Natural killer cell (primary cell): ENCODE results near the gene CYP2R1. TPM values are rescaled to one million over a fixed set of nuclear protein-coding genes. Genes with fewer than 3 reads are reported as not detected.

Experiments
- ATAC-seq, 3 donors: fragments of 150-1000 bp in 2 of 3; fragments of 200-7000 bp in 1 of 3; cut with Tn5 transposase; 1 replicate in 1 of 3; 2 replicates in 2 of 3; pipeline ENCODE4 v1.10.0; 2021; ENCODE audit warnings: mild to moderate bottlenecking in 2 of 3, moderate library complexity in 2 of 3
- DNase-seq, 2 donors: peaks; one replicate each; pipeline versions ENCODE4 v3.0.0 to v3.0.0-alpha.2; 2013 to 2021; ENCODE audit warnings: mixed read lengths in 1 of 2
- H3K27ac ChIP-seq: one replicate; pipeline ENCODE4 v1.5.1; 2013; ENCODE audit warnings: mild to moderate bottlenecking, low read length
- H3K27me3 ChIP-seq: one replicate; pipeline ENCODE4 v1.6.1; 2013; ENCODE audit warnings: low read length; ENCODE audit not compliant: control insufficient read depth, insufficient read depth
- H3K36me3 ChIP-seq: one replicate; pipeline ENCODE4 v1.6.1; 2013; ENCODE audit warnings: low read length; ENCODE audit not compliant: control insufficient read depth, insufficient read depth
- H3K4me1 ChIP-seq: one replicate; pipeline ENCODE4 v1.6.1; 2013; ENCODE audit warnings: low read length; ENCODE audit not compliant: control insufficient read depth, insufficient read depth
- H3K4me3 ChIP-seq: one replicate; pipeline ENCODE4 v1.5.1; 2013; ENCODE audit warnings: low read length
- H3K9me3 ChIP-seq: one replicate; pipeline ENCODE4 v1.6.1; 2013; ENCODE audit warnings: low read length; ENCODE audit not compliant: control insufficient read depth, insufficient read depth
- H3K27ac Mint-ChIP-seq, 2 donors: one replicate each; pipeline ENCODE4 v1.8.0; 2022; ENCODE audit warnings: mild to moderate bottlenecking in 2 of 2, mixed read lengths in 2 of 2, moderate library complexity in 1 of 2
- H3K27me3 Mint-ChIP-seq, 2 donors: one replicate each; pipeline ENCODE4 v1.8.0; 2022; ENCODE audit warnings: low read depth in 2 of 2, mixed read lengths in 2 of 2
- H3K36me3 Mint-ChIP-seq: one replicate; pipeline ENCODE4 v1.8.0; 2022; ENCODE audit warnings: mixed read lengths
- H3K4me1 Mint-ChIP-seq, 2 donors: one replicate each; pipeline ENCODE4 v1.8.0; 2022; ENCODE audit warnings: mixed read lengths in 2 of 2
- H3K4me3 Mint-ChIP-seq: one replicate; pipeline ENCODE4 v1.8.0; 2022; ENCODE audit warnings: mild to moderate bottlenecking, moderate library complexity, mixed read lengths
- H3K9me3 Mint-ChIP-seq, 2 donors: one replicate each; pipeline ENCODE4 v1.8.0; 2022; ENCODE audit warnings: mixed read lengths in 2 of 2
- CTCF ChIP-seq: fragments of 200-600 bp; IDR thresholded peaks from one replicate; pipeline ENCODE4 v1.8.0; 2022; ENCODE audit warnings: antibody characterized with exemption
- WGBS: methylation state at CpG from one replicate; pipeline ENCODE4 v1.1.7; 2013; ENCODE audit warnings: missing lambda C conversion rate; ENCODE audit not compliant: insufficient coverage; 5-methylcytosine and 5-hydroxymethylcytosine counted together
- intact Hi-C: fragments of 100-400 bp; cut with micrococcal nuclease; formaldehyde crosslinking; loops from one replicate; pipeline ENCODE4 v1.14.2; 2022
- total RNA-seq, 4 donors: library from RNA; stranded (reverse); fragments of 120-200 nt in 1 of 4; gene quantifications; one replicate each; pipeline versions ENCODE4 v1.2.3 to v1.2.4, GENCODE V29; 2013 to 2022

Gene CYP2R1
- total RNA-seq, 3 donors from 2014 or later (not counting 1 experiment from before 2014, with no cell fraction given): 14.9 to 20.3 (median 16.2) TPM

GRCh38 chr11:14898906-14899305 is 6.9 kb upstream of the CYP2R1 start:
- no peak overlapping the region for H3K27ac ChIP-seq

GRCh38 chr11:14898355-14898754 is 6.3 kb upstream of the CYP2R1 start:
- Mint-ChIP-seq H3K27me3 (peaks cover 0 to 19% of the 10 kb centered on the region in 2 donors), H3K4me1 (no peaks in the 10 kb centered on the region), H3K9me3 (no peaks in the 10 kb centered on the region), H3K27ac (no peak overlapping the region), H3K36me3 (no peaks in the 10 kb centered on the region), H3K4me3 (no peak overlapping the region)
- Histone ChIP-seq H3K4me3 (no peak overlapping the region), H3K27ac (no peak overlapping the region), H3K4me1 (no peaks in the 10 kb centered on the region), H3K9me3 (no peaks in the 10 kb centered on the region), H3K27me3 (no peaks in the 10 kb centered on the region), H3K36me3 (no peaks in the 10 kb centered on the region)
- no peak for DNase-seq
- 95% methylated on average over 2 of the region's 3 CpGs for WGBS
- no peak for TF ChIP-seq CTCF
- intact Hi-C loops: no loop called here
- ATAC-seq: no peak

More at GRCh38 chr11:14898906-14899305, 6.9 kb upstream of the CYP2R1 start:
- TF ChIP-seq CTCF: no peak
- Mint-ChIP-seq H3K9me3 (no peaks in the 10 kb centered on the region), H3K4me3 (no peak overlapping the region), H3K27ac (no peak overlapping the region), H3K4me1 (peaks cover 0 to 3% of the 10 kb centered on the region in 2 donors), H3K36me3 (no peaks in the 10 kb centered on the region), H3K27me3 (peaks cover 0 to 19% of the 10 kb centered on the region in 2 donors)
- Histone ChIP-seq H3K4me1 (no peaks in the 10 kb centered on the region), H3K36me3 (no peaks in the 10 kb centered on the region), H3K9me3 (no peaks in the 10 kb centered on the region), H3K27me3 (no peaks in the 10 kb centered on the region), H3K4me3 (no peak overlapping the region)
- intact Hi-C loops: no loop called here
- ATAC-seq (no peak), DNase-seq (no peak)
- WGBS: 100% methylated on average over 1 of the region's 2 CpGs

- no peak overlapping the region for H3K4me3 Mint-ChIP-seq
- WGBS: 72% methylated on average over 5 of the region's 5 CpGs
- no peaks in the 10 kb centered on the region for H3K27me3 ChIP-seq
- TF ChIP-seq CTCF: no peak
- peaks cover 10 to 17% of the 10 kb centered on the region in 2 donors for H3K4me1 Mint-ChIP-seq
- H3K4me3 ChIP-seq: no peak overlapping the region
- H3K27ac Mint-ChIP-seq: no peak overlapping the region
- H3K27ac ChIP-seq: no peak overlapping the region
- no peaks in the 10 kb centered on the region for H3K9me3 Mint-ChIP-seq
- H3K27me3 Mint-ChIP-seq: peaks cover 0 to 19% of the 10 kb centered on the region in 2 donors
- no peaks in the 10 kb centered on the region for H3K36me3 Mint-ChIP-seq
- ATAC-seq (no peak), DNase-seq (no peak)
- H3K4me1 ChIP-seq: peaks cover 7% of the 10 kb centered on the region
- no peaks in the 10 kb centered on the region for H3K9me3 ChIP-seq
- intact Hi-C loops: loop anchor here (5.0 kb wide), 3 partner anchors 248 to 398 kb away; partner anchors contain the start of gene COPB1
- no peaks in the 10 kb centered on the region for H3K36me3 ChIP-seq
These were observed 2.9 kb upstream of the CYP2R1 start for GRCh38 chr11:14894657-14895598.
